Mesodermal cell (in vitro differentiated cells): ENCODE measurements around the gene METTL25.

Experiments
- H3K27ac ChIP-seq: 2 replicates; pipeline ENCODE4 v1.7.0; 2013; ENCODE audit warnings: mild to moderate bottlenecking, low read depth, low read length, moderate library complexity; ENCODE audit not compliant: severe bottlenecking
- H3K36me3 ChIP-seq: 2 replicates; pipeline ENCODE4 v1.7.1; 2013; ENCODE audit warnings: mild to moderate bottlenecking, low read length, moderate library complexity; ENCODE audit not compliant: control insufficient read depth, insufficient read depth
- H3K4me1 ChIP-seq: one replicate; pipeline ENCODE4 v1.7.1; 2013; ENCODE audit warnings: mild to moderate bottlenecking, low read length; ENCODE audit not compliant: insufficient read depth, control insufficient read depth, poor library complexity, severe bottlenecking
- H3K4me3 ChIP-seq: 2 replicates; pipeline ENCODE4 v1.7.0; 2013; ENCODE audit warnings: low read length, control low read depth, mild to moderate bottlenecking; ENCODE audit not compliant: insufficient read depth, poor library complexity, severe bottlenecking; ENCODE audit errors: extremely low read depth
- H3K9me3 ChIP-seq: 2 replicates; pipeline ENCODE4 v1.7.1; 2013; ENCODE audit warnings: mild to moderate bottlenecking, low read length, moderate library complexity; ENCODE audit not compliant: control insufficient read depth
- WGBS, 2 experiments: methylation state at CpG; one replicate each; pipeline ENCODE4 v1.1.5; 2013; ENCODE audit warnings: missing lambda C conversion rate in 2 of 2; ENCODE audit not compliant: insufficient coverage in 2 of 2; 5-methylcytosine and 5-hydroxymethylcytosine counted together

METTL25 gene

GRCh38 chr12:82486524-82487235 lies 128.4 kb downstream of the METTL25 start:
- Histone ChIP-seq H3K4me1 (no peaks in the 10 kb centered on the region), H3K36me3 (no peaks in the 10 kb centered on the region), H3K27ac (no peak overlapping the region), H3K9me3 (no peaks in the 10 kb centered on the region), H3K4me3 (no peak overlapping the region)
- WGBS, 2 experiments, result 100% methylated on average over 1 of the region's 2 CpGs

DNA sequence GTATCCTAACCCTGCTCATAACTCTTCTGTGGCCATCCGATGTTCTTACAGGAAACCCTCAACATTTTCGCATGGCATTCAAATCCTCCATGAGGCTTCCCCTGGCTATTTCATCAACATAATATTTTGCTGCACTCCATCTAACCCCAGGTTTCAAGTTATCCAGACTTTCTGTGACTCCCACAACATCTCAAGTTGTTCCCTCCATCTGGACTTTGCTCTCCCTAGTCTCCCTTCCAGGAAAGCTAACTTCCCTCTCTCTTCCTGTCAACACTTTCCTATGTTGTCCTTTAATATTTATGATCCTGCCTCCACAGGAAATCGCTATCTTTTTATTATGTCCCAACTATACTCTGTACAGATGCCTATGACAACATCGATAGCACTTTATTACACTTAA lies 146.1 kb downstream of the METTL25 start:
- H3K36me3 ChIP-seq, result no peaks in the 10 kb centered on the region
- no peaks in the 10 kb centered on the region for H3K4me1 ChIP-seq
- 78 to 83% methylated on average over 3 of the region's 4 CpGs for WGBS, 2 experiments
- H3K9me3 ChIP-seq, result no peaks in the 10 kb centered on the region
- no peak overlapping the region for H3K4me3 ChIP-seq
- H3K27ac ChIP-seq, result no peak overlapping the region

GRCh38 chr12:82505150-82505549 lies 146.8 kb downstream of the METTL25 start:
- whole genome bisulfite sequencing, 2 experiments, result 50 to 55% methylated on average over 2 to 3 of the region's 3 CpGs

GRCh38 chr12:82507686-82508085 lies 149.4 kb downstream of the METTL25 start:
- Histone ChIP-seq H3K9me3 (no peaks in the 10 kb centered on the region), H3K27ac (no peak overlapping the region), H3K4me3 (no peak overlapping the region), H3K36me3 (no peaks in the 10 kb centered on the region), H3K4me1 (no peaks in the 10 kb centered on the region)
- WGBS, 2 experiments, result 67 to 100% methylated on average over 1 of the region's 2 CpGs

More at GRCh38 chr12:82505150-82505549, 146.8 kb downstream of the METTL25 start:
- Histone ChIP-seq H3K36me3 (no peaks in the 10 kb centered on the region), H3K4me1 (no peaks in the 10 kb centered on the region), H3K9me3 (no peaks in the 10 kb centered on the region), H3K27ac (no peak overlapping the region), H3K4me3 (no peak overlapping the region)

DNA sequence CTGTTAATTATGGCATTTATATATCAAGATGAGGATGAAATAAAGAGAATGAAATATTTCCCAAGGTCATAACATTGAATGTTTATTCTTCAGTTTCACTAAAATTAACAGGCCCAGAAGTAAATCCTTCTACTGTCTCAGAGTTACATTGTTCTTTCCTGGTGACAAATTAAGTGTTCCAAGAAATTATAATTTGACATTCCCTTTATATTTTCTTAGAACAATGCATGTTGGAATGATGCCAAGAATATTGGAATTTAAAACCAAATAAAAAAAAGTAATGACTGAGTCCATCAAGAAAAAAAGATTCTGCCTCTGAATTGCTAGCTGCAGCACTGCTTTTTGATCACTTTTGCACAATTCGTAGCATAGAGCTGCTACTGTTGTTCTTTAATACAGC lies 152.1 kb downstream of the METTL25 start:
- H3K4me3 ChIP-seq, result no peak overlapping the region
- no peaks in the 10 kb centered on the region for H3K9me3 ChIP-seq
- no CpG with 5 or more reads among the region's 1 CpG for WGBS, 2 experiments
- H3K36me3 ChIP-seq, result no peaks in the 10 kb centered on the region
- no peak overlapping the region for H3K27ac ChIP-seq
- no peaks in the 10 kb centered on the region for H3K4me1 ChIP-seq

- no peak overlapping the region for H3K27ac ChIP-seq
- H3K4me3 ChIP-seq, result no peak overlapping the region
- WGBS, 2 experiments, result 80 to 86% methylated on average over 1 of the region's 1 CpG
- H3K9me3 ChIP-seq, result no peaks in the 10 kb centered on the region
- H3K36me3 ChIP-seq, result no peaks in the 10 kb centered on the region
- no peaks in the 10 kb centered on the region for H3K4me1 ChIP-seq
These were observed 156.6 kb downstream of the METTL25 start for GRCh38 chr12:82514880-82515279.

- Histone ChIP-seq H3K9me3 (no peaks in the 10 kb centered on the region), H3K27ac (no peak overlapping the region), H3K4me1 (no peaks in the 10 kb centered on the region), H3K36me3 (no peaks in the 10 kb centered on the region), H3K4me3 (no peak overlapping the region)
- WGBS, 2 experiments, result no CpG with 5 or more reads among the region's 2 CpGs
These were observed 157.3 kb downstream of the METTL25 start for GRCh38 chr12:82515652-82516051.

GRCh38 chr12:82517027-82517426 lies 158.7 kb downstream of the METTL25 start:
- Histone ChIP-seq H3K4me3 (no peak overlapping the region), H3K4me1 (no peaks in the 10 kb centered on the region), H3K36me3 (no peaks in the 10 kb centered on the region), H3K27ac (no peak overlapping the region), H3K9me3 (no peaks in the 10 kb centered on the region)

- Histone ChIP-seq H3K36me3 (no peaks in the 10 kb centered on the region), H3K27ac (no peak overlapping the region), H3K9me3 (no peaks in the 10 kb centered on the region), H3K4me1 (no peaks in the 10 kb centered on the region), H3K4me3 (no peak overlapping the region)
- 83 to 89% methylated on average over 4 to 5 of the region's 5 CpGs for WGBS, 2 experiments
These were observed 159.5 kb downstream of the METTL25 start for GRCh38 chr12:82517808-82518207.

- Histone ChIP-seq H3K36me3 (no peaks in the 10 kb centered on the region), H3K27ac (no peak overlapping the region), H3K4me3 (no peak overlapping the region), H3K4me1 (no peaks in the 10 kb centered on the region), H3K9me3 (no peaks in the 10 kb centered on the region)
These were observed 161.2 kb downstream of the METTL25 start for GRCh38 chr12:82519510-82519909.

- WGBS, 2 experiments, result 94 to 100% methylated on average over 4 of the region's 4 CpGs
- no peak overlapping the region for H3K27ac ChIP-seq
- H3K9me3 ChIP-seq, result no peaks in the 10 kb centered on the region
- H3K36me3 ChIP-seq, result no peaks in the 10 kb centered on the region
- H3K4me3 ChIP-seq, result no peak overlapping the region
- H3K4me1 ChIP-seq, result no peaks in the 10 kb centered on the region
These were observed 164.0 kb downstream of the METTL25 start for GRCh38 chr12:82522285-82522684.
